GM23338 (cell line): ENCODE data around the gene RNF157. TPM values are rescaled to one million over a fixed set of nuclear protein-coding genes. Genes with fewer than 3 reads are reported as not detected.

Experiments
- ATAC-seq: fragments of 200-7000 bp; cut with Tn5 transposase; 3 replicates; pipeline ENCODE4 v1.9.1; 2020
- DNase-seq: peaks from one replicate; pipeline ENCODE4 v3.0.0-alpha.2; 2015; ENCODE audit warnings: low spot score
- H2AFZ ChIP-seq: fragments of 200-600 bp; sonication (generic); 2 replicates; pipeline ENCODE4 v1.8.0; 2016; ENCODE audit warnings: antibody characterized with exemption, mild to moderate bottlenecking, moderate library complexity
- H3F3A ChIP-seq: fragments of 200-600 bp; sonication (generic); replicated peaks from 2 replicates; pipeline ENCODE4 v1.8.0; 2017; ENCODE audit warnings: antibody characterized with exemption, mixed run types, low read depth
- H3K27ac ChIP-seq: fragments of 200-600 bp; sonication (generic); 2 replicates; pipeline ENCODE4 v1.6.1; 2016; ENCODE audit warnings: low read depth
- H3K27me3 ChIP-seq: fragments of 200-600 bp; sonication (generic); 2 replicates; pipeline ENCODE4 v1.8.0; 2016; ENCODE audit warnings: mild to moderate bottlenecking, mixed run types, moderate library complexity; ENCODE audit not compliant: insufficient read depth
- H3K36me3 ChIP-seq: fragments of 200-600 bp; sonication (generic); 2 replicates; pipeline ENCODE4 v1.8.0; 2016; ENCODE audit warnings: mild to moderate bottlenecking; ENCODE audit not compliant: insufficient read depth
- H3K4me1 ChIP-seq: fragments of 200-600 bp; sonication (generic); 2 replicates; pipeline ENCODE4 v1.8.0; 2016; ENCODE audit warnings: mild to moderate bottlenecking, moderate library complexity; ENCODE audit not compliant: insufficient read depth
- H3K4me2 ChIP-seq: fragments of 200-600 bp; sonication (generic); 2 replicates; pipeline ENCODE4 v1.7.1; 2017; ENCODE audit warnings: mixed run types
- H3K4me3 ChIP-seq: fragments of 200-600 bp; sonication (generic); 2 replicates; pipeline ENCODE4 v1.6.1; 2016; ENCODE audit warnings: mixed run types
- H3K79me2 ChIP-seq: fragments of 200-600 bp; sonication (generic); replicated peaks from 2 replicates; pipeline ENCODE4 v1.8.0; 2017; ENCODE audit warnings: mild to moderate bottlenecking; ENCODE audit not compliant: insufficient read depth
- H3K9me2 ChIP-seq: fragments of 200-600 bp; sonication (generic); 2 replicates; pipeline ENCODE4 v1.8.0; 2017; ENCODE audit not compliant: insufficient read depth
- H4K20me1 ChIP-seq: fragments of 200-600 bp; sonication (generic); replicated peaks from 2 replicates; pipeline ENCODE4 v1.8.0; 2017; ENCODE audit warnings: mild to moderate bottlenecking; ENCODE audit not compliant: insufficient read depth
- H3K27ac Mint-ChIP-seq: 2 replicates; pipeline ENCODE4 v1.8.0; 2020; ENCODE audit warnings: inconsistent platforms, mild to moderate bottlenecking, moderate library complexity, mixed read lengths
- H3K27me3 Mint-ChIP-seq: 3 replicates; pipeline ENCODE4 v1.8.0; 2022; ENCODE audit warnings: low read depth, mild to moderate bottlenecking, moderate library complexity, mixed read lengths, inconsistent platforms; ENCODE audit not compliant: insufficient read depth, poor library complexity
- H3K36me3 Mint-ChIP-seq: 3 replicates; pipeline ENCODE4 v1.8.0; 2021; ENCODE audit warnings: low read depth, mild to moderate bottlenecking, inconsistent platforms, moderate library complexity, mixed read lengths
- H3K4me1 Mint-ChIP-seq: 3 replicates; pipeline ENCODE4 v1.8.0; 2020; ENCODE audit warnings: mild to moderate bottlenecking, inconsistent platforms, mixed read lengths
- H3K4me3 Mint-ChIP-seq: 3 replicates; pipeline ENCODE4 v1.8.0; 2021; ENCODE audit warnings: moderate library complexity, mild to moderate bottlenecking, inconsistent platforms, mixed read lengths
- H3K9me3 Mint-ChIP-seq: 3 replicates; pipeline ENCODE4 v1.8.0; 2020; ENCODE audit warnings: moderate library complexity, mild to moderate bottlenecking, inconsistent platforms, mixed read lengths
- CREB1 ChIP-seq: fragments of 250-450 bp; sonication (Bioruptor Pico); IDR thresholded peaks from 2 replicates; pipeline ENCODE4 v1.5.0; 2020; ENCODE audit warnings: low read depth, mild to moderate bottlenecking, moderate library complexity
- EZH2phosphoT487 ChIP-seq: fragments of 200-600 bp; sonication (generic); IDR thresholded peaks from one replicate; pipeline ENCODE4 v1.8.1; 2018; ENCODE audit warnings: antibody characterized with exemption; ENCODE audit not compliant: unreplicated experiment
- NANOG ChIP-seq: IDR thresholded peaks from 2 replicates; pipeline ENCODE4 v1.6.1; 2016; ENCODE audit warnings: antibody characterized with exemption, borderline replicate concordance
- ZNF114 ChIP-seq: fragments of 250-450 bp; sonication (Bioruptor Pico); IDR thresholded peaks from 2 replicates; pipeline ENCODE4 v1.5.0; 2020; ENCODE audit warnings: mild to moderate bottlenecking, moderate library complexity
- ZNF331 ChIP-seq: fragments of 250-450 bp; sonication (Bioruptor Pico); IDR thresholded peaks from 2 replicates; pipeline ENCODE4 v1.5.0; 2020; ENCODE audit warnings: low read depth, mild to moderate bottlenecking, moderate library complexity
- ZNF462 ChIP-seq: fragments of 250-450 bp; sonication (Bioruptor Pico); IDR thresholded peaks from 2 replicates; pipeline ENCODE4 v1.5.0; 2020; ENCODE audit warnings: mild to moderate bottlenecking, moderate library complexity
- polyA plus RNA-seq: library from polyadenylated mRNA; unstranded; fragments of >200 nt; fragmentation: Nextera tagmentation; extraction: Ambion mirVana; gene quantifications from 2 replicates; pipeline ENCODE4 v1.2.1, GENCODE V29; 2016
- total RNA-seq: library from RNA; depleted of rRNA; stranded (reverse); fragments of >200 nt; shearing (Covaris generic); gene quantifications from 2 replicates; pipeline ENCODE4 v1.2.3, GENCODE V29; 2014

The RNF157 gene
- total and polyA plus RNA-seq, 2 experiments from 2014 or later = 7.8 to 11.7 TPM

GRCh38 chr17:76195281-76196096 is 44.8 kb downstream of the RNF157 start:
- Histone ChIP-seq H3K4me1 (peaks cover 12% of the 10 kb centered on the region; the same call in 1 of the 2 replicates), H4K20me1 (no peaks in the 10 kb centered on the region), H3K27me3 (no peaks in the 10 kb centered on the region), H3K79me2 (no peaks in the 10 kb centered on the region), H3K36me3 (no peaks in the 10 kb centered on the region), H3K27ac (0 out of 2 replicates have a peak overlapping the region, but pooled peaks have one; percentile 51), H3K4me3 (no peak overlapping the region), H3K9me2 (no peaks in the 10 kb centered on the region; the same call in 1 of the 2 replicates), H2AFZ (no peak overlapping the region), H3F3A (no peaks in the 10 kb centered on the region; the same call in 1 of the 2 replicates), H3K4me2 (no peak overlapping the region)
- peaks cover 15% of the 10 kb centered on the region for H3K4me1 Mint-ChIP-seq
- H3K4me3 Mint-ChIP-seq = no peak overlapping the region
- peak overlapping the region; percentile 83 for H3K27ac Mint-ChIP-seq
- peaks cover 5% of the 10 kb centered on the region for H3K27me3 Mint-ChIP-seq
- H3K36me3 Mint-ChIP-seq = no peaks in the 10 kb centered on the region
- no peaks in the 10 kb centered on the region for H3K9me3 Mint-ChIP-seq
- DNase-seq = no peak
- no peak for TF ChIP-seq NANOG
- TF ChIP-seq CREB1 = no peak
- TF ChIP-seq EZH2phosphoT487 = no peak
- TF ChIP-seq ZNF331 (CRISPR knock-in tag) = no peak
- TF ChIP-seq ZNF462 (CRISPR knock-in tag) = no peak
- TF ChIP-seq ZNF114 (CRISPR knock-in tag) = no peak
- no peak; the same call in 2 of the 3 replicates for ATAC-seq
